ENCODE measurements around the gene PEAR1.

The PEAR1 gene

DNA sequence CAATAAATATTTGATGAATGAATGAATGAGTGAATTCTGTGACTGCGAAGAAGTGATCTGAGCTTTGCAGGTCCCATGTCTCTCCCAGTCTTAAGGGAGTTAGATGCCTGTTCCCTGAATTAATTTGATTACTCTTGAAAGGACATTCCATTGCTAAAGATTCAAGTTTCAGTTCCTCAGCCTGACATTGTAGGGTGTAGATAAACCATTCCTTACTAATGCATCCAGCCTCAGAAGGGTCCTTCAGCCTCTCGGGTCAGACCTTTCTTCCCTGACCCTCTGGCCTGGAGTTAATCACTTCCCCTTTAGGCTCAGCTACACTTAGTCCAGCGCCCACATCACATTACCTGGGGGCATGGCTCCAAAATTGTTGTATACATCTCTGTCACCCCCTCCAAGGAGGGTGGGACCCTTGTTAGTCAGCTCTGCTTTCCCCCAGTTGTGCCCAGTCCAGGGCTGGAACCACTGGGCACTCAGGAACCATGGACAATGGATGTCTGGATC is 37.2 kb upstream of the PEAR1 start:
- H3K9me3 Mint-ChIP-seq: no peaks in the 10 kb centered on the region
- DNase-seq (no peak), ATAC-seq (no peak)
- H3K4me3 Mint-ChIP-seq: no peak overlapping the region
- peaks cover 43% of the 10 kb centered on the region for H3K27me3 Mint-ChIP-seq
- peaks cover 24% of the 10 kb centered on the region for H3K4me1 Mint-ChIP-seq
- no peak overlapping the region for H3K27ac Mint-ChIP-seq

DNA sequence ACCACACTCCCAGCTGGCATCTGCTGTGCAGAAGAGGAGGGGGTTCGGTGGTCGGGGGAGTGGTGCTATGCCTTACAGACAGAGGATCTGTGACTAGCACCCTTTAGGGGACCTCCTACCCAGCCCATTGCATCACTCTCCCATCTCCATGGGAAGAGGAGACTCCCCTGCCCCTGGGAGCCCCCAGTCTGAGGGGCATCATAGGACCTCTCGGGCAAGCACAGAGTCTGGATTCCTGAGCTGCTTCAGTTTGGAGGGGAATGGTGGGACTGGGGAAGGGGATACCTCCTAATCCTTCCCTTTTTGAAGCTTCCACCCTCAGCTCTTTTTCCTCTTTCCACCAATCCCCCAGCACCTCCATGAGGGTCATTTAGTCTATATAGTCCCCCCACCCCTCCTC is 36.0 kb upstream of the PEAR1 start:
- ATAC-seq (no peak), DNase-seq (no peak)
- no peaks in the 10 kb centered on the region for H3K9me3 Mint-ChIP-seq
- no peak overlapping the region for H3K27ac Mint-ChIP-seq
- peaks cover 55% of the 10 kb centered on the region for H3K27me3 Mint-ChIP-seq
- H3K4me1 Mint-ChIP-seq: peaks cover 36% of the 10 kb centered on the region
- no peak overlapping the region for H3K4me3 Mint-ChIP-seq

DNA sequence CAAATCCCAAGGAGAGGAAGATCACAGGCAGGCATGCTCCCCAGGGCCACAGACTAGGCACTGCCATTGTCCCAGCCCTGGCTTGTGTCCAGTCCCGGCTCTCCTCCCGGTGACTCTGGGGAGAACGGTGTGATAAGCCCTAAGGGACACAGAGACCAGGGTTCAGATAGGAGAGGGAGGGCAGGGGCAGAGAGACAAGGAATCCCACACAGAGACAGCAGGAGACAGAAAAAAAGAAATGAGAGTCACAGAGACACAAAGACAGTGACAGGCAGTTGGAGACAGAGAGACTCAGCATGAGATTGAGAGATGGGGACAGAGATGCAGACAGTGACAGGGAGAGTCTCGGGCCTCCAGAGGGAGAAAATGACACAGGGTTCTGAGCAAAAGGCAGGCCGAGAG is 35.0 kb upstream of the PEAR1 start:
- Mint-ChIP-seq H3K27me3 (peaks cover 65% of the 10 kb centered on the region), H3K27ac (peak overlapping the region in 1 of 2 donors; percentile 13), H3K4me1 (peaks cover 46% of the 10 kb centered on the region), H3K4me3 (peak overlapping the region; percentile 29 to 35), H3K9me3 (no peaks in the 10 kb centered on the region)
- ATAC-seq: no peak
- no peak for DNase-seq

DNA sequence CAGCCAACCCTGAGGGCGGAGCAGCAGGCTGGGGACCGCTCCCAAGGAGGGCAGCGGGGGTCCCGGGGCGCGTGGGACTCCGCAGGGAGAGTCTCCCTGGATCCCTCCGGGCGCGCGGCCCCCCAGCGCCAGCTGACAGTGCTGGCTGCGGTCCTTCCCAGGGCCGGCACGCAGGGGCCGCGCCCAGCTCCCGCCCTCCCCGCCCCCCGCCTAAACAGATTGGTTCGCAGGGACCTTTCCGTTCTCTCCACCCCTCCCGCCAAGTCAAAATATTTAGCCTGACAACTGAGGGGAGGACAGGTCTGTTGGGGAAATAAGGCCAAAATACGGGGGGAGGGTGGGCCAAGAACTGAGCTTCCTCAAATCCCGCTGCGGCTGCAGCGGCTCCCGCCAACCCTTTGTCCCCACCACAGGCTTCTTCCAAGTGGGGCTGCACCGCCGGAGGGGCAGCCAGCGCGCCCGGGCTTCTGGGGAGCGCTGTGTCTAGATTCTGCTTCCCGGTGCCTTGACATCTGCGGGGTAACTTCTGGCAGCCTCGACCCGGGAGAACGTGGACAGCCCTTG is 34.5 kb upstream of the PEAR1 start, which contains the start of gene INSRR:
TSS of gene INSRR (minus strand) at position 159 of the 564 bp plus-strand sequence. CDS start 496 bp downstream, outside the sequence.
- ATAC-seq (no peak), DNase-seq (no peak)
- no peaks in the 10 kb centered on the region for H3K9me3 Mint-ChIP-seq
- H3K27me3 Mint-ChIP-seq: peaks cover 70% of the 10 kb centered on the region
- H3K27ac Mint-ChIP-seq: peak within 1 kb of the TSS; percentile 13 to 21
- H3K4me1 Mint-ChIP-seq: peaks cover 51% of the 10 kb centered on the region
- H3K4me3 Mint-ChIP-seq: peak within 1 kb of the TSS; percentile 75 to 83

DNA sequence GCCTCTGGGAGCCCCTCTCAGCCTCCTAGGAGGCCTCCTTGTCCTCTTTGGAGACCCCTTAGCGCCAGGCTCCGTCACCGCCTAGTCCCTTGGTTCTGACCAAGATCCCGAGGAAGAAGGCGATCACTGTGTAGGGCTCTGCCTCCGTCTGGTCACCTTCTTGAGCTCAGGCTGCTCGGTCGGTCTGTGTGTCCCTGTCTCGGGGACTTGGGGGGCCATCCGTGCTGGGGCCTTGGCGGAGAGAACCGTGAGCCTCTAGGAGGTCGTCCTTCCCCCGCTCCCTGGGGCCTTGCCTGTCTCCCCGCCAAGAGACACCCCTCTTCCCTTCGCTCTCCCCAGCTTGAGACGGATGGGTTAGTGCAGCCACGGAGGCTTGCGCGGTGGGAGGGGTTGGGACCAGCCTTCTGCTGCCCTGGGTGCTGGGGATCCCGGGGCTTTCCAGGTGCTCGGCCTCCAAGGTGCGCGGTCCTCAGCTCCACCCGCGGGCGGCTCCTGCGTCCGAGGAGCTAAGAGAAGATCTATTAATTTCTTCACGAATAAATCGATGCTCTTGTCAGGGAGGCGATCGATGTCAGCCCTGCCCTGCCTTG is 33.9 kb upstream of the PEAR1 start:
- Mint-ChIP-seq H3K27ac (peak overlapping the region in 1 of 2 donors; percentile 21), H3K4me3 (peak overlapping the region; percentile 75 to 83), H3K27me3 (peaks cover 75% of the 10 kb centered on the region), H3K9me3 (no peaks in the 10 kb centered on the region), H3K4me1 (peaks cover 57% of the 10 kb centered on the region)
- peak; percentile 29 for ATAC-seq
- DNase-seq: no peak

DNA sequence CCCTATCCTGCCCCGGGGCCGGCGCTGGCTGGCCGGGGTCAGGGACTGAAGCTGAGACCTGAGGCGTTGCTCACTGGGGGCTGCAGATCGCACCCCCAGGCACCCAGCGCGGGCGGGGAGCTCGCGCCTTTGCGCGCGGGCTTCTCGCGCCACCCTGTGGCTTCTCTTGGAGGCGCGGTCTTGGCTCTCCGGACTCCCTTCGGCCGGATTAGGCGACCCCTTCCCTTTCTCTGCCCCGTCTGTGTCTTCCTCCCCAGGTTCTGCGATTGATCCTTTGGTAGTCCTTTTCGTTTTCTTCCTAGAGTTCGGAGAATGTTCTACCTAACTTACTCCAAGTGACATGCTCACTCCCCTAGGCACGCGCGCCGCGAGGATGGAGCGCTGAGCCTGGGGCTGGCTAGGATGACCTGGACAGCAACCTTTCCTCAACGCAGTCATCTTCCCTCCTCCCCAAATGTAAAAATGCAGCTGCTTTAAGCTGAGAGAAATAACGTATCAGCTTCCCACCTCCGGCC is 33.3 kb upstream of the PEAR1 start:
- ATAC-seq: peak; percentile 68
- peaks cover 81% of the 10 kb centered on the region for H3K27me3 Mint-ChIP-seq
- no peak overlapping the region for H3K27ac Mint-ChIP-seq
- DNase-seq: peak; percentile 64 to 68
- H3K4me1 Mint-ChIP-seq: peaks cover 62% of the 10 kb centered on the region
- peak overlapping the region; percentile 75 to 83 for H3K4me3 Mint-ChIP-seq
- H3K9me3 Mint-ChIP-seq: no peaks in the 10 kb centered on the region

DNA sequence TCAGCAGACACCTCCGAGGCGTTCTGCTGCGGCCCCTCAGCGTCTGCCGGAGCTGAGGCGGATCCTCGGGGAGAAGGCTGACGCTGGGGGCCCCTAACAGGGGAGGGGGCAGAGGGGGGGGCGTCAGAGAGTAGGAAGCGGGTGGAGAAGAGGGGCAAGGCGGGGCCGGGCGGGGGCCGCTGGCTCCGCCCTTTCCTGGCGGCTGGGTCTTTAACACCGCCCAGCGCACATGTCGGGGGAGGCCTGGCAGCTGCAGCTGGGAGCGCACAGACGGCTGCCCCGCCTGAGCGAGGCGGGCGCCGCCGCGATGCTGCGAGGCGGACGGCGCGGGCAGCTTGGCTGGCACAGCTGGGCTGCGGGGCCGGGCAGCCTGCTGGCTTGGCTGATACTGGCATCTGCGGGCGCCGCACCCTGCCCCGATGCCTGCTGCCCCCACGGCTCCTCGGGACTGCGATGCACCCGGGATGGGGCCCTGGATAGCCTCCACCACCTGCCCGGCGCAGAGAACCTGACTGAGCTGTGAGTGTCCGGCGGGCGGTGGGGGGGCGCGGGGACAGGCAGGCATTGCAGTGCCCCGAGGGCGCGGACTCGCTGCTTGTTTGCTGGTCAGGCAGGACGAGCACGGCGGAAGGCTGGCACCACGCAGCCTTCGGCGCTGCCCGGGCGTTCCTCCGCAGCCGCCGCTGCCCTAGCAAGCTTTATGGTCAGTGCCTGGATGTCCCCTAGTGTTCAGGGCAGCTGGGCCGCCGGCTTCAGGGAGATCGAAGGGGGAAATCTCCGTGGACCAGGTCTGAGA is 32.7 kb upstream of the PEAR1 start, which contains the start of gene NTRK1:
TSS of gene NTRK1 (plus strand) at position 238 of the 796 bp plus-strand sequence. CDS start at position 308, 70 bp downstream.
- peak; percentile 50 to 60 for DNase-seq
- Mint-ChIP-seq H3K4me3 (peak within 1 kb of the TSS; percentile 75 to 83), H3K27ac (peak within 1 kb of the TSS in 1 of 2 donors; percentile 21), H3K4me1 (peaks cover 69% of the 10 kb centered on the region), H3K27me3 (peaks cover 85% of the 10 kb centered on the region), H3K9me3 (no peaks in the 10 kb centered on the region)
- ATAC-seq: peak; percentile 76

DNA sequence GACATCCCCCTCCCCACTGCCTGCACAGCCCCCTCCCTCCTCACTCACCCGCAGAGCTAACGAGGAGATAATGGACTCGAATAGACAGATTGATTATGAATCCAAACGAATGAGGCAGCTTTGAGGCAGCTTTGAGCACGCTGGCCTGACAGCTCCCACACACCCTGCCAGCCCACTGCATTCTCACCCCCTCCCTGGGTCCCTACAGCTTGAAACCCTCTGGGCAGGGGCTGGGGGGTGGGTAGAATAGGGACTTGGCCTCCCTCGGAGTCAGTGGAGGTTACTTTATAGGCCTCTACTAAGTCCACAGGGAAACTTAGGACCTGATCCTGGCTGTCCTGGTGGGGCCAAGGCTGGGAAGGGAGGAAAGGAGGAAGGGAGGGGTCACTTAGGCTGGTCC is 30.9 kb upstream of the PEAR1 start:
- H3K9me3 Mint-ChIP-seq: no peaks in the 10 kb centered on the region
- peaks cover 86% of the 10 kb centered on the region for H3K4me1 Mint-ChIP-seq
- peak overlapping the region in 1 of 2 donors; percentile 43 for H3K4me3 Mint-ChIP-seq
- DNase-seq (no peak), ATAC-seq (no peak)
- H3K27ac Mint-ChIP-seq: no peak overlapping the region
- peaks cover 74% of the 10 kb centered on the region for H3K27me3 Mint-ChIP-seq

DNA sequence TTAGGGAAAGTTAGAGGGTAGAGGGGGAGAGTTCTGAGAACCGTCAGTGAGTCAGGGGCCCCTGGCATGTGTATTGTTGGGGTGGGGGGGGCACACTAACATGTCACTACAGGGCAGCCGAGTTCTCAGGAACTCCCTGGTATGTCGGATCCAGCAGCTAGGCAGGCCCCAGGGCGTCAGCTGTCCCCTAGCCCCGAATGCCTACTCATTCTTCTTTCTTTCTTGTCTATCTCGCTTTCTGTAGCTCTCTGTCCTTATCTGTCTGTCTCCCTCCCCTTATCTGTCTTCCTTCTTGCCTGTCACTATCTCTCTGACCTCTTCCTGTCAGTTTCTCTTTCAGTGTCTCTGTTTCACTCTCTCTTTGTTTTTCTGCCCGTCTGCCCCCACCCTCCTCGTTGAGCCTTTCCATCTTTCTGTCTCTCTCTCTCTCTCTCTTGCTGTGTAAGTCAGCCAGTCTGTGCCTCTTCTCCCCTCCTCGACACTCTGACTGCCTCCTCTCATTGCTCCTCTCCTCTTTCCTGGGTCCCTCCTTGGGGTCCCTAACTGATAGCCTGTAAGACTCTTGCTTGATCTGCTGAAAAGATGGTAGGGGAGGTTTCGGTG is 30.4 kb upstream of the PEAR1 start:
- ATAC-seq (no peak), DNase-seq (no peak)
- Mint-ChIP-seq H3K27ac (peak overlapping the region in 1 of 2 donors; percentile 62), H3K4me1 (peaks cover 91% of the 10 kb centered on the region), H3K9me3 (no peaks in the 10 kb centered on the region), H3K4me3 (peak overlapping the region; percentile 23 to 60), H3K27me3 (peaks cover 73% of the 10 kb centered on the region)

DNA sequence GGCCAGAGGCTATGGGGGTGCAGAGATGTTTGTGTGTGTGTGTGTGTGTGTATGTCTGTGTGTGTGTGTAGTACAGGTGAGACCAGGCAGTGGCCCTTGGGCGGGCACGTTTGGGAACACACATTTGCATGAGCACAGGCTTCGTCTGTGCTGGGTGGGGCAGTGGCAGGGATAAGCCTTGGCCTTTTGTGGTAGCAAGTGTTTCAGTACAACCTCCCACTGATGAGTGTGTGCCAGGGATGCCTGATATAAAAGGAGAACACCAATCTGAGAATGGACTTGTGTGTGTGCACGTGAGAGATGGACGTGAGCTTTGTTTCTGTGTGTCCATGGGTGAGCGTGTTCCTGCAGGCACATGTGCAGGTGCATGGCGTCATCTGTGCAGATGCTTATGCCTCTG is 29.9 kb upstream of the PEAR1 start:
- Mint-ChIP-seq H3K4me1 (peaks cover 89% of the 10 kb centered on the region), H3K27ac (peak overlapping the region in 1 of 2 donors; percentile 62)

DNA sequence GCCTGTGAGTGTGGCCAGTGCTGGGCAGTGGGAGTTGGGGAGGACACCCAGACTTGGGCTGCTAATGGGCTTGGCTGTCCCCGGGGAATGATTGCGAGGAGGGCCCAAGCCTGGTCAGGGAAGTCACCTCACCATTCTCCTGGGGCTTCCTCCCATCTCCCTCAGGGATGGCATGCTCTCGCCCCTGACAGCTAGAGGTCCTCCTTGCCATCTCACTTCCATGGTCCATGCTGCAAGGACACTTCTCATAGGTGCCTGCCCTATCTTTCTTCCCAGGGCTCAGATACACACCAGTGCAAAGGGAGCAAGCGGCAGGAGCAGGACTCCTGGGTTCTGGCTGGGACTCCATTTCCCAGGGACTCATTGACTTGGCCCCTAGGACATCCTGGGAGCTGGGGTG is 28.7 kb upstream of the PEAR1 start:
- no peak for DNase-seq
- Mint-ChIP-seq H3K4me3 (no peak overlapping the region), H3K9me3 (no peaks in the 10 kb centered on the region), H3K4me1 (peaks cover 84% of the 10 kb centered on the region), H3K27ac (no peak overlapping the region), H3K27me3 (peaks cover 70% of the 10 kb centered on the region)
- ATAC-seq: no peak

More for the DNA sequence above, 29.9 kb upstream of the PEAR1 start:
- H3K9me3 Mint-ChIP-seq: no peaks in the 10 kb centered on the region
- H3K4me3 Mint-ChIP-seq: peak overlapping the region; percentile 23 to 60
- peaks cover 71% of the 10 kb centered on the region for H3K27me3 Mint-ChIP-seq
- ATAC-seq (no peak), DNase-seq (no peak)

DNA sequence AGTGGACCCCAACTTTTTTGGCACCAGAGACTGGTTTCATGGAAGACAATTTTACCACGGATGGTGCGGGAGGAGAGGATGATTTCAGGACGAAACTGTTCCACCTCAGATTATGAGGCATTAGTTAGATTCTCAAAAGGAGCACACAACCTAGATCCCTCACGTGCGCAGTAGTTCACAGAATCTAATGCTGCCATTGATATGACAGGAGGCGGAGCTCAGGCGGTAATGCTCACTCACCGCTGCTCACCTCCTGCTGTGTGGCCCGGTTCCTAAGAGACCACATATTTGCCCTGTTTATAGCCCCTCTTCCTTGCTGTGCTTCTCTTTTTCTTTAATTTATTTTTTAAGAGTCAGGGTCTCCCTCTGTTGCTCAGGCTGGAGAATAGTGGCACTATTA is 28.3 kb upstream of the PEAR1 start:
- DNase-seq (no peak), ATAC-seq (no peak)
- Mint-ChIP-seq H3K4me1 (peaks cover 84% of the 10 kb centered on the region), H3K9me3 (no peaks in the 10 kb centered on the region), H3K27ac (peak overlapping the region; percentile 28 to 66), H3K27me3 (peaks cover 70% of the 10 kb centered on the region), H3K4me3 (peak overlapping the region in 1 of 2 donors; percentile 69)

DNA sequence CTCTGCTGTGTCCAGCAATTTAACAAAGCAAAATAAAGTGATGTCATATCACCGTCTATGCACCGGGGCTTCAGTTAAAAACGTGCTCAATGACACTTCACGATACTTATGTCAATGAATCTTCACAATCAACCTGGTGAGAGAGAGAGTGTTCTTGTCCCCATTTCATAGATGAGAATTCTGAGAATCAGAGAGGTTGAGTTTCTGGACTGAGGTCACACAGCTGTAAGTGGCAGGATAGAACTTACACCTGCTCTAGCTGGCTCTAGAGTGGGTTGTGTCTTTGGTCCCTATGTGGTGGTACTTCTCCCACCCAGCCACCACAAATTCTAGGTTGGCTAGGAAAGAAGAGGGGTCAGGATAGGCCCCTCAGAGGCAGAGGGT is 27.7 kb upstream of the PEAR1 start:
- H3K4me3 Mint-ChIP-seq: peak overlapping the region; percentile 6 to 69
- peak overlapping the region in 1 of 2 donors; percentile 66 for H3K27ac Mint-ChIP-seq
- no peaks in the 10 kb centered on the region for H3K9me3 Mint-ChIP-seq
- DNase-seq (no peak), ATAC-seq (peak; percentile 18)
- peaks cover 84% of the 10 kb centered on the region for H3K4me1 Mint-ChIP-seq
- H3K27me3 Mint-ChIP-seq: peaks cover 67% of the 10 kb centered on the region

DNA sequence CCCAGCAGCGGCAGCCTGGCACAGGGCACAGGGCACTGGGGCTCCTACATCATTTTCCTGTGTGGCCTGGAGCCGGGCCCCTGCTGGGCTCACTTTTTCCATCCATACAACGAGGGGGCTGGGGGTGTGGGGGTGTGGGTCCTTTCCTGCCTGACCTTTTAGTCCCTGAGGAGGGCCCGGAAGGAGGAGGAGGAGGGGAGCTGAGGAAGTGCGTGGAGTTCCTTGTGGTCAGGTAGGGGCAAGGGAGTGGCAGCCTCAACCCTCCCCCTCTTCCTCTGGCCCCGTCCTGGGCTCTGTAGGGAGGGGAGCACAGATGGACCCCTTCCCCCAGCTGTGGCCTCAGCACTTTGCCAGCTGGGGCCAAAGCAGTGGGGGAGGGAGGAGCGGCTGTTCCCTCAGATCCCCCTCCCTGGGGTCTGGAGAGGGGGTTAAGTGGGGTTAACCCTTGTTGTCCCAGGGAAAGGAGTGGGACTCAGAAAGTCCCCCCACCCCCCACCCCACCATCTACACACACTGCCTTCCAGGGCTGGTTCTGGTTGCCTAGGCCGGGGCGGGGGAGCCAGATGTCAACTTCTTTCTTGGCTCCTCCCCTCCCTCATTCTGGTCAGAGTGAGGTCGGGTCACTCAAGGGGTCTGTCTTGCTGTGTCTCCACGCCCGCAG is 27.1 kb upstream of the PEAR1 start:
- DNase-seq: peak in 1 of 2 donors; percentile 24
- peak; percentile 55 for ATAC-seq
- Mint-ChIP-seq H3K27me3 (peaks cover 65% of the 10 kb centered on the region), H3K9me3 (no peaks in the 10 kb centered on the region), H3K4me3 (peak overlapping the region; percentile 6 to 69), H3K4me1 (peaks cover 80% of the 10 kb centered on the region), H3K27ac (peak overlapping the region in 1 of 2 donors; percentile 66)

DNA sequence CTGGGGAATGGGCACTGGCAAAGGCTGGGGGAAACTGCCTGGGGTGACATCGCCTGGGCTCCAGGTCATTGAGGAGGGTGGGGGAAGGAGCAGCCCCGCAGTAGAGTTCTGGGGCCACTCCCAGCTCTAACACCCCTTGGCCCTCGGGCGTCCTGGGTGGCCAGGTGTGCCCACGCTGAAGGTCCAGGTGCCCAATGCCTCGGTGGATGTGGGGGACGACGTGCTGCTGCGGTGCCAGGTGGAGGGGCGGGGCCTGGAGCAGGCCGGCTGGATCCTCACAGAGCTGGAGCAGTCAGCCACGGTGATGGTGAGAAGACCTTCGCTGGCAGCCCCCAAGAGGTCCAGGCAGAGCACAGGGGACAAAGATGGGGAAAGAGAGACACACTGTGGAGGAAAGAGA is 25.2 kb upstream of the PEAR1 start:
- Mint-ChIP-seq H3K9me3 (no peaks in the 10 kb centered on the region), H3K4me3 (no peak overlapping the region), H3K27ac (no peak overlapping the region), H3K27me3 (peaks cover 45% of the 10 kb centered on the region), H3K4me1 (peaks cover 61% of the 10 kb centered on the region)
- DNase-seq: no peak
- ATAC-seq: no peak
